Kidney (tissue), 14 donors: Measurements from ENCODE around the gene ZBTB47. TPM values are rescaled to one million over a fixed set of nuclear protein-coding genes. Genes with fewer than 3 reads are reported as not detected.

Source experiments
- DNase-seq, 5 donors: peaks; one replicate each; pipeline ENCODE4 v3.0.0-alpha.2; 2013 to 2020
- FAIRE-seq: peaks from 2 replicates; lab custom pipeline; 2012; peaks lifted over from hg19 to GRCh38; lab: Jason Lieb, UNC
- H3K27ac ChIP-seq, 2 donors: one replicate each; pipeline ENCODE4 v1.7.0; 2013; ENCODE audit warnings: low read depth in 2 of 2, low read length in 2 of 2, inconsistent platforms in 1 of 2
- H3K27me3 ChIP-seq: one replicate; pipeline ENCODE4 v1.7.1; 2013; ENCODE audit warnings: low read length, inconsistent platforms; ENCODE audit not compliant: control insufficient read depth, insufficient read depth
- H3K36me3 ChIP-seq, 3 donors: one replicate each; pipeline versions ENCODE4 v1.7.0 to v1.7.1; 2013; ENCODE audit warnings: low read length in 3 of 3, control low read depth in 1 of 3, inconsistent platforms in 1 of 3; ENCODE audit not compliant: insufficient read depth in 3 of 3, control insufficient read depth in 2 of 3
- H3K4me1 ChIP-seq, 3 donors: one replicate each; pipeline versions ENCODE4 v1.7.0 to v1.7.1; 2013; ENCODE audit warnings: low read length in 3 of 3, inconsistent platforms in 1 of 3, low read depth in 1 of 3; ENCODE audit not compliant: control insufficient read depth in 2 of 3, insufficient read depth in 2 of 3
- H3K4me3 ChIP-seq, 3 donors: one replicate each; pipeline versions ENCODE4 v1.7.0 to v1.8.1; 2013; ENCODE audit warnings: low read length in 3 of 3, control low read depth in 1 of 3, inconsistent platforms in 1 of 3
- H3K9ac ChIP-seq, 3 donors: one replicate each; pipeline versions ENCODE4 v1.7.0 to v1.7.1; 2013; ENCODE audit warnings: low read length in 3 of 3, control low read depth in 1 of 3, inconsistent platforms in 1 of 3
- H3K9me3 ChIP-seq, 3 donors: one replicate each; pipeline versions ENCODE4 v1.7.0 to v1.7.1; 2013; ENCODE audit warnings: low read length in 3 of 3, control low read depth in 1 of 3, inconsistent platforms in 1 of 3; ENCODE audit not compliant: control insufficient read depth in 2 of 3, insufficient read depth in 1 of 3
- CTCF ChIP-seq: IDR thresholded peaks from 3 replicates; pipeline ENCODE4 v1.5.1; 2012; ENCODE audit warnings: mild to moderate bottlenecking, moderate library complexity, borderline replicate concordance; ENCODE audit not compliant: insufficient read depth; ENCODE audit errors: extremely low read depth
- intact Hi-C: fragments of 100-400 bp; cut with DNase I; formaldehyde crosslinking; loops from one replicate; pipeline ENCODE4 v1.11.1; 2022
- polyA plus RNA-seq: library from polyadenylated mRNA; stranded (reverse); fragments of 350-450 nt; fragmentation: Illumina TruSeq; extraction: RNeasy Lipid Tissue Mini Kit (QIAGEN cat#74804); gene quantifications from one replicate; pipeline ENCODE4 v1.2.3, GENCODE V29; 2014; ENCODE audit warnings: low read depth, low replicate concordance; ENCODE audit not compliant: insufficient read depth
- total RNA-seq: library from RNA; stranded (reverse); fragmentation: NEBNext Ultra II Directional; extraction: Animal tissue kit (Norgen Biotek cat#: 25700); gene quantifications from one replicate; pipeline ENCODE4 v1.2.1, GENCODE V29; 2021
- donor health status: control.
- donor health status: control.
- donor health status: control.
- donor health status: control.
- donor health status: control.
- donor health status: DM: yes; HTN: yes; CAD: no.
- donor health status: Normal renal cell carcinoma (clear cell type).

ZBTB47 gene
- total and polyA plus RNA-seq, 2 donors from 2014 or later: 7.8 to 26.6 TPM

GRCh38 chr3:42654331-42655201, 1.1 kb downstream of the ZBTB47 start:
- Histone ChIP-seq H3K4me1 (peaks cover 0 to 23% (median 10%) of the 10 kb centered on the region in 3 donors), H3K27ac (peak overlapping the region; percentile 63 to 74), H3K9me3 (no peaks in the 10 kb centered on the region), H3K9ac (peak overlapping the region in 2 of 3 donors; percentile 64 to 73), H3K36me3 (no peaks in the 10 kb centered on the region), H3K27me3 (no peaks in the 10 kb centered on the region), H3K4me3 (peak overlapping the region; percentile 21 to 61 (median 58))
- DNase-seq (peak; percentile 81 to 90 (median 85)), FAIRE-seq (no peak)
- no peak for TF ChIP-seq CTCF
- intact Hi-C loops: no loop called here

GRCh38 chr3:42655331-42655888, 1.9 kb downstream of the ZBTB47 start:
- Histone ChIP-seq H3K27me3 (no peaks in the 10 kb centered on the region), H3K4me1 (peaks cover 0 to 23% (median 10%) of the 10 kb centered on the region in 3 donors), H3K9me3 (no peaks in the 10 kb centered on the region), H3K4me3 (peak overlapping the region in 2 of 3 donors; percentile 21 to 59), H3K27ac (peak overlapping the region in 1 of 2 donors; percentile 74), H3K36me3 (no peaks in the 10 kb centered on the region), H3K9ac (peak overlapping the region in 1 of 3 donors; percentile 73)
- peak in 3 of 5 donors; percentile 30 to 74 (median 71) for DNase-seq
- intact Hi-C loops: no loop called here
- no peak for FAIRE-seq
- no peak for TF ChIP-seq CTCF

GRCh38 chr3:42655980-42656679, 2.6 kb downstream of the ZBTB47 start:
- Histone ChIP-seq H3K4me3 (no peak overlapping the region), H3K27me3 (no peaks in the 10 kb centered on the region), H3K27ac (no peak overlapping the region), H3K9ac (no peak overlapping the region), H3K9me3 (no peaks in the 10 kb centered on the region), H3K36me3 (no peaks in the 10 kb centered on the region), H3K4me1 (peaks cover 0 to 23% (median 10%) of the 10 kb centered on the region in 3 donors)
- no peak for FAIRE-seq
- DNase-seq: peak in 1 of 5 donors; percentile 61
- intact Hi-C loops: no loop called here
- TF ChIP-seq CTCF: no peak
